RPMI7951 (cell line): ENCODE results near the gene LGALS7. TPM values are rescaled to one million over a fixed set of nuclear protein-coding genes. Genes with fewer than 3 reads are reported as not detected.
"Not testable (repeated sequence)": the region's sequence is repeated elsewhere in the genome, so short reads cannot be mapped to it uniquely, and the experiment has no call there.

Experiments
- DNase-seq: peaks from one replicate; pipeline ENCODE4 v3.0.0-alpha.2; 2012; ENCODE audit warnings: low read depth
- total RNA-seq: library from RNA; depleted of rRNA; stranded (reverse); fragments of >200 nt; shearing (Covaris generic); gene quantifications from 2 replicates; pipeline ENCODE4 v1.2.3, GENCODE V29; 2014; rRNA removed

Gene LGALS7
- total RNA-seq, result not detected in 2 replicates

- DNase-seq, result no peak
Observed at GRCh38 chr19:38773469-38774177, at the start of gene LGALS7. Gene LGALS7, minus strand, starts transcription at chr19:38773517. Its CDS starts 25 bp downstream, at chr19:38773492.

GRCh38 chr19:38821230-38821825, 48.0 kb upstream of the LGALS7 start:
- not testable (repeated sequence) for DNase-seq

GRCh38 chr19:38819231-38819920, 46.1 kb upstream of the LGALS7 start:
- DNase-seq, result no peak

- no peak for DNase-seq
Observed at GRCh38 chr19:38817081-38817480, 43.8 kb upstream of the LGALS7 start.

GRCh38 chr19:38816131-38816750, 42.9 kb upstream of the LGALS7 start:
- no peak for DNase-seq

- DNase-seq, result no peak
Observed at GRCh38 chr19:38815059-38816001, 42.0 kb upstream of the LGALS7 start.

GRCh38 chr19:38813932-38814331, 40.6 kb upstream of the LGALS7 start:
- DNase-seq, result not testable (repeated sequence)

GRCh38 chr19:38813323-38813722, 40.0 kb upstream of the LGALS7 start:
- DNase-seq, result no peak

- no peak for DNase-seq
Observed at GRCh38 chr19:38812841-38813320, 39.6 kb upstream of the LGALS7 start, which contains the start of gene LGALS4. Gene LGALS4, minus strand, starts transcription at chr19:38812945. Its CDS starts 59 bp downstream, at chr19:38812886.

GRCh38 chr19:38812009-38812840, 38.9 kb upstream of the LGALS7 start:
- no peak for DNase-seq

GRCh38 chr19:38809592-38810252, 36.4 kb upstream of the LGALS7 start:
- DNase-seq, result no peak

GRCh38 chr19:38808741-38809140, 35.4 kb upstream of the LGALS7 start:
- DNase-seq, result no peak

GRCh38 chr19:38807374-38808098, 34.2 kb upstream of the LGALS7 start:
- DNase-seq, result not testable (repeated sequence)

GRCh38 chr19:38806371-38806770, 33.1 kb upstream of the LGALS7 start:
- DNase-seq, result no peak

- DNase-seq, result no peak
Observed at GRCh38 chr19:38805180-38805579, 31.9 kb upstream of the LGALS7 start.

GRCh38 chr19:38803543-38803942, 30.2 kb upstream of the LGALS7 start:
- DNase-seq, result no peak

- DNase-seq, result no peak
Observed at GRCh38 chr19:38801359-38802095, 28.2 kb upstream of the LGALS7 start.
